Prostate gland (tissue), 2 donors: ENCODE measurements around the gene NDUFAF5. TPM values are rescaled to one million over a fixed set of nuclear protein-coding genes. Genes with fewer than 3 reads are reported as not detected.

ENCODE experiments used
- DNase-seq: peaks from one replicate; pipeline ENCODE4 v3.0.0-alpha.2; 2019; ENCODE audit warnings: low spot score
- H3K27ac ChIP-seq, 2 donors: fragments of 200-600 bp; sonication (generic); 2 replicates each; pipeline ENCODE4 v1.5.1; 2017 to 2019
- H3K27me3 ChIP-seq: fragments of 200-600 bp; sonication (generic); replicated peaks from 2 replicates; pipeline ENCODE4 v1.5.1; 2019; ENCODE audit not compliant: insufficient read depth
- H3K36me3 ChIP-seq, 2 donors: fragments of 200-600 bp; sonication (generic); 1 replicate in 1 of 2; 2 replicates in 1 of 2; pipeline versions ENCODE4 v1.5.1 to v1.8.1; 2017 to 2019
- H3K4me1 ChIP-seq: fragments of 200-600 bp; sonication (generic); replicated peaks from 2 replicates; pipeline ENCODE4 v1.5.1; 2019
- H3K4me3 ChIP-seq, 2 donors: fragments of 200-600 bp; sonication (generic); 2 replicates each; pipeline ENCODE4 v1.5.1; 2017 to 2019
- H3K9me3 ChIP-seq: fragments of 200-600 bp; sonication (generic); 2 replicates; pipeline ENCODE4 v1.5.1; 2017
- CTCF ChIP-seq, 4 experiments: fragments of 200-600 bp in 2 of 4; fragments of 450-650 bp in 2 of 4; sonication (generic) in 2 of 4; IDR thresholded peaks; 1 replicate in 3 of 4; 2 replicates in 1 of 4; pipeline ENCODE4 v1.5.1; 2016 to 2019; ENCODE audit warnings: antibody characterized with exemption in 4 of 4, mild to moderate bottlenecking in 2 of 4, moderate library complexity in 2 of 4
- POLR2A ChIP-seq: fragments of 450-650 bp; IDR thresholded peaks from one replicate; pipeline ENCODE4 v1.6.1; 2016; ENCODE audit warnings: antibody characterized with exemption, mild to moderate bottlenecking
- POLR2AphosphoS5 ChIP-seq: sonication (generic); formaldehyde crosslinking; IDR thresholded peaks from one replicate; pipeline ENCODE4 v1.6.1; 2017; ENCODE audit warnings: antibody characterized with exemption
- WGBS: methylation state at CpG from one replicate; pipeline ENCODE4 v1.1.5; 2018; 5-methylcytosine and 5-hydroxymethylcytosine counted together
- intact Hi-C: fragments of 100-400 bp; cut with DNase I; formaldehyde crosslinking; loops from one replicate; pipeline ENCODE4 v1.14.2; 2022
- total RNA-seq, 2 donors: library from RNA; depleted of rRNA; stranded (reverse); fragments of >200 nt; gene quantifications; one replicate each; pipeline ENCODE4 v1.1.0, GENCODE V29; 2016

Gene NDUFAF5
- total RNA-seq, 2 donors from 2014 or later = 15.3 to 17.5 TPM

DNA sequence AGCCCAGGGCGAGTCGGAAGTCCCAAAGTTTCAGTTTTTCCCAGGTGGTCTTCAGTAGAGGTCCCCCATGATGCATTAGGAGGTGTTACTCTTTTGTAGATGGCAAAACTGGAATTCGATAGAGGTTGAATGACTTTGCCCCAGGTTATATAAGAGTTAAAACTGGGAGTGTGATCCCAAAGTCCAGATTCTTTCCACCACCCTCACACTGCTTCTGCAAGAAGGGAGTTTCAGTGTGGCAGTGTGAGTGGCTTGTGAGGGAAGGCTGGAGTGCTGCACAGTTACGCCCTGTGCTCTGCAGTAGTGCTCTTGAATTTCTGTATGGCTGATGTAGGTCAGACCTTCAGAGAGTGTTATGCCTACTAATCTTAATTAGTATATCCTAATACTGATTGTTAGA lies 29.8 kb downstream of the NDUFAF5 start:
- Histone ChIP-seq H3K4me1 (no peaks in the 10 kb centered on the region), H3K4me3 (no peak overlapping the region), H3K27me3 (no peaks in the 10 kb centered on the region), H3K27ac (no peak overlapping the region), H3K9me3 (no peaks in the 10 kb centered on the region), H3K36me3 (peaks cover 0 to 8% of the 10 kb centered on the region in 2 donors)
- no peak for DNase-seq
- 88% methylated on average over 4 of the region's 4 CpGs for WGBS
- TF ChIP-seq POLR2AphosphoS5 (no peak), CTCF (IDR thresholded peaks at IDR 0.05) (no peak), POLR2A (no peak)
- intact Hi-C loops = no loop called here

DNA sequence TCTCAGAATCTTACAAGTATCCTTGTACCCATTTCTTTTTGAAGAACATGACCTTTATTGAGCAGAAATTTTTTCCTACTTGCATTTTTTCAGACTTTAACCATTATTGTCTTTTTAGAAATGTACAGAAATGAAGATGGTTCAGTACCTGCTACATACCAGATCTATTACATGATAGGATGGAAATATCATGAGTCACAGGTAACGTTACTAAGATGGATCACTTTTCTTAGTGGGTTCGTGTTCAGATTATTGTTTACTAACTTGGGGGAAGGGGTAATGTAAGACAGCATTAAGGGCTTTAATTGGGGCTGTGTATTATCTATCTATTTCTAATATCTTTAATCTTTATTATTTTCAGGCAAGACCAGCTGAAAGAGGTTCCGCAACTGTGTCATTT lies 31.9 kb downstream of the NDUFAF5 start:
- no peak overlapping the region for H3K4me3 ChIP-seq
- no peak for DNase-seq
- intact Hi-C loops = loop anchor here (2.0 kb wide), 1 partner anchor 180 kb away; no protein-coding TSS in a partner anchor
- H3K9me3 ChIP-seq = no peaks in the 10 kb centered on the region
- H3K27ac ChIP-seq = no peak overlapping the region
- WGBS = 61% methylated on average over 3 of the region's 3 CpGs
- H3K27me3 ChIP-seq = no peaks in the 10 kb centered on the region
- H3K4me1 ChIP-seq = no peaks in the 10 kb centered on the region
- peaks cover 0 to 5% of the 10 kb centered on the region in 2 donors for H3K36me3 ChIP-seq
- TF ChIP-seq CTCF (IDR thresholded peaks at IDR 0.05) = no peak
- TF ChIP-seq POLR2A = no peak
- TF ChIP-seq POLR2AphosphoS5 = no peak

DNA sequence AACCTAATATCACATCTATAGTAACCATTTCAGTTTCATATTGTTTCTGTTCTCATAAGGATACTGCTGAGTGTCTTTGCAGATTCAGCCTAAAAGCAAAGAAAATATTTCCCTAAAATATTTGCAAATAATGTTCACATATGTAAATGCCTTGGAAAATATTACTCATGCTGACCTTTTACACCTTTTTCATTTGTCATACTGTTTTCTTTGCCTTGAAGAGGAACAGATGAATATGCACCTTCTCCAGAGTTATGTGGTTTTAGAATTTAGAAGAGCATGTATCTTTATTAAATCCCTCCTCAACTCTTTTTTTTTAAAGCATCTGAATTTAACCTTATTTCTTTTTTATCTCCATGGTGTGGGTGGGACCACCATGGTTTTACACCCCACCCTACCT lies 32.5 kb downstream of the NDUFAF5 start:
- Histone ChIP-seq H3K9me3 (no peaks in the 10 kb centered on the region), H3K36me3 (peaks cover 0 to 5% of the 10 kb centered on the region in 2 donors), H3K27ac (no peak overlapping the region), H3K4me3 (no peak overlapping the region), H3K4me1 (no peaks in the 10 kb centered on the region), H3K27me3 (no peaks in the 10 kb centered on the region)
- intact Hi-C loops = loop anchor here (2.0 kb wide), 1 partner anchor 179 kb away; no protein-coding TSS in a partner anchor
- no peak for TF ChIP-seq CTCF (IDR thresholded peaks at IDR 0.05)
- TF ChIP-seq POLR2AphosphoS5 = no peak
- no peak for TF ChIP-seq POLR2A
- DNase-seq = no peak

- TF ChIP-seq CTCF (IDR thresholded peaks at IDR 0.05) (peak; percentile 57 to 86 (median 75)), POLR2A (no peak), POLR2AphosphoS5 (peak; percentile 38)
- H3K4me3 ChIP-seq = no peak overlapping the region
- no peaks in the 10 kb centered on the region for H3K4me1 ChIP-seq
- no peak overlapping the region for H3K27ac ChIP-seq
- DNase-seq = peak; percentile 16
- intact Hi-C loops = loop anchor here (2.0 to 5.0 kb wide), 2 partner anchors 57 to 235 kb away; no protein-coding TSS in a partner anchor
- H3K36me3 ChIP-seq = peaks cover 0 to 5% of the 10 kb centered on the region in 2 donors
- WGBS = 28% methylated on average over 5 of the region's 5 CpGs
- no peaks in the 10 kb centered on the region for H3K9me3 ChIP-seq
- H3K27me3 ChIP-seq = no peaks in the 10 kb centered on the region
These were observed 35.2 kb downstream of the NDUFAF5 start for GRCh38 chr20:13819885-13820645.

GRCh38 chr20:13821876-13822275 lies 37.0 kb downstream of the NDUFAF5 start:
- peaks cover 0 to 3% of the 10 kb centered on the region in 2 donors for H3K36me3 ChIP-seq
- H3K27ac ChIP-seq = no peak overlapping the region
- DNase-seq = no peak
- no peaks in the 10 kb centered on the region for H3K9me3 ChIP-seq
- H3K27me3 ChIP-seq = no peaks in the 10 kb centered on the region
- 77% methylated on average over 7 of the region's 7 CpGs for WGBS
- no peaks in the 10 kb centered on the region for H3K4me1 ChIP-seq
- intact Hi-C loops = loop anchor here (2.0 to 5.0 kb wide), 2 partner anchors 55 to 233 kb away; no protein-coding TSS in a partner anchor
- no peak overlapping the region for H3K4me3 ChIP-seq
- TF ChIP-seq POLR2AphosphoS5 (no peak), CTCF (IDR thresholded peaks at IDR 0.05) (no peak), POLR2A (no peak)
